Stimulated activated naive CD8-positive, alpha-beta T cell treated with anti-CD3 and anti-CD28 coated beads, Interleukin-15, Interleukin-2, amounts not matched to agents 100 U/mL and 50 U/mL, for 24 hours (primary cell): ENCODE results near the gene VTI1A.

Source experiments
- ATAC-seq: fragments of 150-1000 bp; cut with Tn5 transposase; one replicate; pipeline ENCODE4 v1.10.0; 2021
- DNase-seq: peaks from one replicate; pipeline ENCODE4 v3.0.0; 2021

VTI1A gene

DNA sequence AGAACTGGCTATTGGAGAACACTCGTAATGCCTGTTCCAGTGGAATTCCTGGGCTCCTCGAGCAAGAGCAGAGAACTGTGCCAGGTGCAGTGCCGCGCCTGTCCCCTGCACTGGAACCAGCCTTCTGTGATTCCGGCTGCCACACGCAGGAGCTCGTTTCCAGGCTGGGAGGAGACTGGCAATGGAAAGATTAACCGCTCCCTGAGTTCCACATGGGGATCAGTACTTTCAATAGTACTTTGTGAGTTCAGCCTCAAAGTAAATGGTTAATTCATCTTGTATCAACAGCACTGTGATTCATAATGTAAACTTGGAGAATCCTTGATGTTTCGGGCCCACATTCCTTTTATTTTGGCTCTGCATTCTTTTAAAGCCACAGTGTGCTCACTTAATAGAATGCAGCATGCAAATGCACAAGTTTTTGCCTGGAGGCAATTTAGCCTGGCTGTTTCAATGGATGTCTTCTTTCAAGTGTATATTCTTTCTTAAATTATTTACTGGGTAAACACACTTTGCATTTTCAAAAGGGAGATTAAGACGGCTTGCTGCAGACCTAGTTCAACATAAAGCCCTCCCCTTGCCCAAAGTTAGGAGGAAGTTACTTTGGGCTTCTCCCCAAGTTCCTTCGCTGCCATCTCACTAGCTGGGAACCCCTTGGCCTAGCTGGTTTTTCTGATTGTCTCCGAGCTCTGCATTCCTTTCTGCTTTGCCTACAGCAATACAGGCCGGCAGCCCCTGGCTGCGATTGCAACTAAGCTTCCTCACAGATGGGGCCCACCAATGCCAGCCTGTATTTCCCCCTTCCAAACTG lies 364.9 kb downstream of the VTI1A start:
- ATAC-seq, result no peak
- no peak for DNase-seq

- ATAC-seq (no peak), DNase-seq (no peak)
Measured at GRCh38 chr10:112812586-112812985, 365.6 kb downstream of the VTI1A start.

DNA sequence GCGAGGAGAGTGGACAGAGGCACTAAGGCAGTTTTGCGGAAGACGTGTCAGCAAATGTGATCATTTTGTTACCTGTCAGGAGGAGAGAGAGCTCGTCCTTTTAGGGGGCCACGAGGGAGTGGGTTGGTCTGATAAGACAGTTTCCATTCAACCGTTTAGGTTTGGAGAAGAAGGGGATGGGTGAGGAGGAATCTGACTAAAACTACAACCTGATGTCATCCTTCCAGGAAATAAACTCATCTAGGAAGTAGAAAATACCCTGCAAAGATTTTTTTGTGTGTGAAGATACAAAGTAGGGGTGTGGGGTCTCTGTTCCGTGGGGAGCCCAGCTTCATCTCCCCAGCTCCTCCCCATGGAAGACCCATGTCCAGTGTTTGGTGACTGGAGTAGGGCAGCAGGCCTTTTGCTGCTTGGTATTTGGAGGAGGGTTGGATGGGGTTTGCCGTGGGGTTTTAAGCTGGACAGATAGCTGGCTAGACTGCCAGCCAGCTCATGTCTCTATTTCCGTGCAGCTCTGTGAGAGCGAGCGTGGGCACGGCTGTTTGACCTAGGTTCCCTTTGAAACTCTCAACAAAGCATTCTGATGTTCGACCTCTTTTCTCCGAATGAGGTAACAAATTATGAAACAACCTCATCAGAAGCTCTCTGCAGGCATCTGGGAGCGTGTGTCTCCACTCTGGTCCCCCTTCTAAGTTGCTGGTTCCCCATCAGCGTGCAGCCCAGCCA lies 367.0 kb downstream of the VTI1A start:
- ATAC-seq (no peak), DNase-seq (no peak)

DNA sequence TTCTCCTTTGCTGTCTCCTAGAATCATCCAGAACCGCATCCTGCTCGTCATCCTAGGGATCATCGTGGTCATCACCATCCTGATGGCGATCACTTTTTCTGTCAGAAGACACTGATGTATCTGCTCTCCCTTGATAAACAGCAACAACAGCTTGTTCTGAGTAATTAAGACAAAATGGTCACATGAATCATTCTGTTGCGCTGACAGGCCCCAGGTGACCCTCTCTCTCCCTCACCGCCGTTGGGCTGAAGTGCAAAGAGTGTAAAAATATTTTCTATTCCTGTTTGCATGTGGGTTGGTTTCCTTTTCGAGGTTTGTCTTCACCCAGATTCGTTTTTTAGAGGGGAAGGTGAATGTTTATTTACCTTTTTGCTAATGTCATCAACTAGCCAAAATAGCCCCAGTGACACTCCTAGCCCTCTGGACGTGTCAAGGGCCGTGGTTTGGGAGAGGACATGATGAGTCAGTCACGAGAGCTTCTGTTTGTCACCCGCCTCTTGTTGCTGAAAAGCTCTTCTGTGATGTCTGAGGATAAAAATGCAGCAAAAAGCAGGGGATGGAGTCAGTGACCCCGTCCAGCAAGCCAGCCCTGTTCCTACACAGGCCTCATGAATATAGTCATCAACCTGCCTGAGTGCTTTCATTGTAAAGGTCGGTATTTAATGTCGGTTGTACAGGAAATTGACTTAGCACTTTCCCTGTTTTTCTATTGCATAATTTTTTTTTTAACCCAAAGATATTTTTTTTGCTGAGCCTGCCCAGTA lies 368.4 kb downstream of the VTI1A start:
- no peak for DNase-seq
- no peak for ATAC-seq

GRCh38 chr10:112816033-112816430 lies 369.0 kb downstream of the VTI1A start:
- DNase-seq (no peak), ATAC-seq (no peak)

GRCh38 chr10:112816891-112817290 lies 369.9 kb downstream of the VTI1A start:
- no peak for DNase-seq
- no peak for ATAC-seq

- no peak for ATAC-seq
Measured at GRCh38 chr10:112817981-112818777, 371.2 kb downstream of the VTI1A start.

GRCh38 chr10:112819231-112819630 lies 372.2 kb downstream of the VTI1A start:
- ATAC-seq, result no peak

More at GRCh38 chr10:112817981-112818777, 371.2 kb downstream of the VTI1A start:
- DNase-seq, result no peak

GRCh38 chr10:112820320-112820719 lies 373.3 kb downstream of the VTI1A start:
- ATAC-seq, result no peak
- no peak for DNase-seq

More at GRCh38 chr10:112819231-112819630, 372.2 kb downstream of the VTI1A start:
- no peak for DNase-seq

DNA sequence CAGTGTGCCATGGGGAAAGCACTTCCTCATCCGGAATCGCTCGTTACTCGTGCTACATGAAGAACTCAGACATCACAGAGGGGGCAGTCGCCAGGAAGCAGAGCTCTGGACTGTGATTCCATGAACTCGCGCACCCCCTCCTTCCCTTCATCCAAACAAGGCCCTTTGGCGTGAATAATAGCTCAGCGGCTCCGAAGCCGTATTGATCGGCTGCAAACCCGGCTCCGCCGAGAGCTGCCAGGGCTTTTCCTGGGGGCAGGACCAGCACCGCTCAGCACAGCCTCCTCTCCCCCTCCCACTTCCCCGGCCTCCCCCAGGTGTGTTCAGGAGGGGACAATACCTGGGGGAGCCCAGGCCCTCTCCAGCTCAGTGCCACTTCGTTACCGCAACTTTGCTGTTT lies 374.0 kb downstream of the VTI1A start:
- no peak for ATAC-seq
- DNase-seq, result no peak

- DNase-seq, result no peak
- no peak for ATAC-seq
Measured at GRCh38 chr10:112821663-112822062, 374.6 kb downstream of the VTI1A start.

GRCh38 chr10:112823007-112823406 lies 376.0 kb downstream of the VTI1A start:
- DNase-seq (no peak), ATAC-seq (no peak)

GRCh38 chr10:112823604-112824003 lies 376.6 kb downstream of the VTI1A start:
- DNase-seq, result no peak
- no peak for ATAC-seq

DNA sequence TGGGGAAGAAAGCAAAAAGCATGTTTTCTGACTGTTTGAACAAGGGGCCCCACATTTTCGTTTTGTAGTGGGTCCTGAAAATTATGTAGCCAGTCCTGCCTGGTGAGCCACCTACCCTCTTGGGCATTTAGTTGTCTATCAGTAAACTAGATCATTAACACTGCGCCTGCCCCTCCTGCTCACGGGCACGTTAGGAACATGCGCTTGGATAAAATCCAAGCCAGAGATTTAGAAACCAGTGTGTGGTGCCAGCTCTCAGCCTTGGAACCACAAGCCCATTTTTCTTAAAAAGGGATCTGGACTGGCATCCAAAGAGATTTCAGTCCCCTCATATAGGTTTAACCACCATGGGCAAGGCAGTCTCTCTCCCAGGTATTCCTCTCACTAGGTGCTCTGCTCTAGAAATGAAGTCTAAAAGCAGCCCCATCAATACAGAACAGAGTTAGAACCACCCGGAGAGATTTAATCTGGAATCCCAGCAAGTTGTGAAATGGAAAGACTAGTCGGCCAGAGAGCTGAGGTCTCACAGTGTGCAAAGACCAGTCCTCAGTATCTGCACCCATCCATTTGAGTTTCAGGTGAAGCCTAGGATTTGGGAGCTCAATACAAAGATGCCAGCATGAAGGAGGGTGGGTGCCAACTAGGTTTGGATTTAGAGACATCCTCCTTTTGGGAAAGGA lies 379.1 kb downstream of the VTI1A start:
- no peak for ATAC-seq
- no peak for DNase-seq

GRCh38 chr10:112827086-112827485 lies 380.1 kb downstream of the VTI1A start:
- ATAC-seq, result no peak
- no peak for DNase-seq

- ATAC-seq (no peak), DNase-seq (no peak)
Measured at GRCh38 chr10:112827951-112828350, 380.9 kb downstream of the VTI1A start.

DNA sequence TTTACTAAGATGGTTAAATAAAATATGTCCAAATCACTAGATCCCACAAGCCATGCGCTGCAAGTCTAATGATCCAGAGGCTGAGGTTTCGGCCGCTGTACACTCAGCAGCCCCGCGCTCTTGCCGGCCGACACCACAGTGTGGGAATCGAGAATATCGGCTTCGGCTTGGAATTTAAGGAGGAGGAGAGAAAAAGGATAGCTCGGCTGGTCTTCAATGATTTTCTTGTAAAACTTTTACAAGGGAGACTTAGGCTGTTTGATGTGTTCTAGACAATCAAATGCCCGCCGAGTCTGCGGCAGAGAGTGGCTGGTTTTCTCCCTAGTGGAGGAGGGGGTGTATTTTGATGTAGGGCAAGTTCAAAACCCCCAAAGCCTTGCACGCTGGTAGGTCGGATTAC lies 384.8 kb downstream of the VTI1A start:
- ATAC-seq, result no peak
- DNase-seq, result no peak

GRCh38 chr10:112832361-112832878 lies 385.4 kb downstream of the VTI1A start:
- ATAC-seq, result no peak
- no peak for DNase-seq

GRCh38 chr10:112832959-112833358 lies 385.9 kb downstream of the VTI1A start:
- ATAC-seq (no peak), DNase-seq (no peak)

GRCh38 chr10:112834751-112835181 lies 387.8 kb downstream of the VTI1A start:
- ATAC-seq, result no peak
- no peak for DNase-seq

DNA sequence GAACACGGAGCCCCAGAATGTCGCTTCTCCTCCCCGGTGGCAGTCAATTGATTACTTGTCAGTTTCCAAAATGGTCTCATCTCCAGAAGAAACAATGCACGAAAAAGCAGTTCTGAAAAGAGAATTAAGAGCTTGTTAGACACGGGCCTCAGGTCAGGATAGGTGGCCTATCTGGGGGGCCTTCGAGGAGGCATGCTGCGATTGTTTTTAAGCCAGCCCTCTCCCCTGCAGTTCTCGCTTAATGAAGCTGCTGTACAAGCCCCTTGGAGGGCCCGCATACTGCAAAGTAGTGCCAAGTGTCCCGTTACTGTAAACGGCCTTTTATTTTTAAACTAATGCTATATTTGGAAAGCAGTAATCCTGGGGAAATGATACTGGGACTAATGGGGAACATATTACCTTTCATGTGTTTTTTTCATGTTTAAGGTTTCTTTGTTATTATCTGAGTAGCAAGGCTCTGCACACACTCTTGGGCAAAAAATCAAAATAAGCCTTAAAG lies 388.3 kb downstream of the VTI1A start:
- no peak for DNase-seq
- no peak for ATAC-seq
